Stimulated activated CD8-positive, alpha-beta memory T cell treated with anti-CD3 and anti-CD28 coated beads, Interleukin-7, amount 100 ng/mL, for 1 hour (primary cell): ENCODE data around the gene CLCN6.

Source experiments
- DNase-seq, 2 donors: peaks; one replicate each; pipeline ENCODE4 v3.0.0-alpha.2; 2020; ENCODE audit warnings: low read depth in 2 of 2

CLCN6 gene

GRCh38 chr1:11805422-11806306, at the start of gene CLCN6, which contains the start of gene MTHFR:
Gene CLCN6 (plus strand): TSS chr1:11806191. CDS start chr1:11806263, 72 bp downstream.
Gene MTHFR (minus strand): TSS chr1:11805964. CDS start chr1:11803116, 2,848 bp downstream.
- peak; percentile 92 to 93 for DNase-seq

GRCh38 chr1:11757047-11757446, 48.9 kb upstream of the CLCN6 start:
- DNase-seq: no peak

GRCh38 chr1:11759791-11760190, 46.2 kb upstream of the CLCN6 start:
- DNase-seq: no peak

- no peak for DNase-seq
Measured at GRCh38 chr1:11761285-11761684, 44.7 kb upstream of the CLCN6 start.

GRCh38 chr1:11761988-11762406, 44.0 kb upstream of the CLCN6 start, which contains the start of gene C1orf167:
Gene C1orf167 (plus strand): TSS chr1:11762193. CDS start chr1:11764401, 2,208 bp downstream.
- DNase-seq: no peak

- DNase-seq: no peak
Measured at GRCh38 chr1:11764115-11764514, 41.9 kb upstream of the CLCN6 start.

- DNase-seq: no peak
Measured at GRCh38 chr1:11764519-11764918, 41.5 kb upstream of the CLCN6 start.

- DNase-seq: no peak
Measured at GRCh38 chr1:11765661-11766428, 40.1 kb upstream of the CLCN6 start.

GRCh38 chr1:11766429-11766776, 39.6 kb upstream of the CLCN6 start:
- DNase-seq: no peak

- no peak for DNase-seq
Measured at GRCh38 chr1:11767922-11768704, 37.9 kb upstream of the CLCN6 start.

- no peak for DNase-seq
Measured at GRCh38 chr1:11768821-11769220, 37.2 kb upstream of the CLCN6 start.

GRCh38 chr1:11769274-11769673, 36.7 kb upstream of the CLCN6 start:
- no peak for DNase-seq

GRCh38 chr1:11770011-11770410, 36.0 kb upstream of the CLCN6 start:
- no peak for DNase-seq

GRCh38 chr1:11771481-11772043, 34.4 kb upstream of the CLCN6 start:
- DNase-seq: no peak

GRCh38 chr1:11772458-11772857, 33.5 kb upstream of the CLCN6 start:
- DNase-seq: no peak

GRCh38 chr1:11774753-11775152, 31.2 kb upstream of the CLCN6 start:
- no peak for DNase-seq

- DNase-seq: no peak
Measured at GRCh38 chr1:11777658-11778322, 28.2 kb upstream of the CLCN6 start.

- no peak for DNase-seq
Measured at GRCh38 chr1:11778336-11778735, 27.7 kb upstream of the CLCN6 start.

- no peak for DNase-seq
Measured at GRCh38 chr1:11778844-11779623, 27.0 kb upstream of the CLCN6 start.

- no peak for DNase-seq
Measured at GRCh38 chr1:11779715-11780379, 26.1 kb upstream of the CLCN6 start.
